Ishikawa (cell line): Measurements from ENCODE around the gene ACTL7A.

Experiments
- CEBPB ChIP-seq: IDR thresholded peaks from 2 replicates; pipeline ENCODE4 v1.6.1; 2012
- CREB1 ChIP-seq: IDR thresholded peaks from 2 replicates; pipeline ENCODE4 v1.6.1; 2012; ENCODE audit warnings: low read depth
- EGR1 ChIP-seq: IDR thresholded peaks from 2 replicates; pipeline ENCODE4 v1.6.1; 2012
- EP300 ChIP-seq: IDR thresholded peaks from 2 replicates; pipeline ENCODE4 v1.6.1; 2012; ENCODE audit warnings: borderline replicate concordance
- FOXM1 ChIP-seq: IDR thresholded peaks from 2 replicates; pipeline ENCODE4 v1.6.1; 2012; ENCODE audit warnings: low read depth, borderline replicate concordance
- MAX ChIP-seq: IDR thresholded peaks from 2 replicates; pipeline ENCODE4 v1.6.1; 2012
- NFIC ChIP-seq: IDR thresholded peaks from 2 replicates; pipeline ENCODE4 v1.6.1; 2012
- RAD21 ChIP-seq: IDR thresholded peaks from 2 replicates; pipeline ENCODE4 v1.6.1; 2012; ENCODE audit warnings: low read depth
- TAF1 ChIP-seq: IDR thresholded peaks from 2 replicates; pipeline ENCODE4 v1.6.1; 2012; ENCODE audit warnings: low read depth, mild to moderate bottlenecking
- TCF12 ChIP-seq: IDR thresholded peaks from 2 replicates; pipeline ENCODE4 v1.6.1; 2012; ENCODE audit warnings: low read depth
- TEAD4 ChIP-seq: IDR thresholded peaks from 2 replicates; pipeline ENCODE4 v1.6.1; 2012
- YY1 ChIP-seq: IDR thresholded peaks from 2 replicates; pipeline ENCODE4 v1.6.1; 2012; ENCODE audit warnings: low read depth

GRCh38 chr9:108910914-108911313 is 48.8 kb downstream of the ACTL7A start:
- no peak for TF ChIP-seq TAF1
- TF ChIP-seq MAX: no peak
- no peak for TF ChIP-seq EP300
- TF ChIP-seq FOXM1: no peak
- TF ChIP-seq TEAD4: no peak
- no peak for TF ChIP-seq RAD21
- TF ChIP-seq CEBPB: no peak
- no peak for TF ChIP-seq YY1
- no peak for TF ChIP-seq NFIC
- TF ChIP-seq CREB1: no peak
- TF ChIP-seq TCF12: no peak
- TF ChIP-seq EGR1: no peak
